ENCODE data around the gene ADI1.

Gene ADI1

DNA sequence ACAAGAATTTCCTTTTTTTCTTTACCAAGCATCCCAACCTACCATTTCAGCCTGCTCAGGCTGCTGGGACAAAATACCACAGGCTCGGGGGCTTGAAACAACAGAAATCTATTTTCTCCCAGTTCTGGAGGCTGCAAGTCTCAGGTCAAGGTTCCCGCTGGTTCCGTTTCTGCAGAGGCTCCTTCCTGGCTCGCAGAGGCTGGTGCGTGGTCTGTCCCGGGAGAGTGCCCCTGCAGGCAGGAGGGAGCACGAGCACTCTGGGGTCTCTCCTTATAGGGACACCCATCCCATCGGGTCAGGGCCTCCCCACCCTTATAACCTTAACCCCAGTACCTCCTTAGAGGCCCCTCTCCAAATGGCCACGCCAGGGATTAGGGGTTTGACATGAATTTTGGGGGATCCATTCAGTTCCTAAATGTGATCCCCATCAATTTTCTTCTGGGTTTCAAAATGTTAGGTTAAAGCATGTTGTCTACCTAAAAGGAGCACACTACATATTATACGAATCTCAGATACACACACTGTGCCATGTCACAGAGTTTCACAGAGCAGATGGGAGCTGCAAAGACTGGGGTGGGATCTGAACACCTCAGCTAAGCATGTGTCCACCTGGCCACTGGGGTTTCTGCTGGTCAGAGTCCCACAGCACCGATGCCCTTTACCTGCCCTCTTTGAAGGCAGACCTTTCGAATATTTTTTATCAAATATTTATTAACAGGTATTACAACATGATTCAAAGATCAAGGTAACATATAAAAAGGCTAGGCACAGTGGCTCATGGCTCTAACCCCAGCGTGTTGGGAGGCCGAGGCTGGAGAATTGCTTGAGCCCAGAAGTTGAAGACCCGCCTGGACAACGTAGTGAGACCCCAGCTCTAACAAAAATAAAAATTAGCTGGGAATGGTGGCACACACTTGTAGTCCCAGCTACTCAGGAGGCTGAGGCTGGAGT is 17.6 kb upstream of the ADI1 start:
- no peaks in the 10 kb centered on the region for H4K20me1 ChIP-seq (ENCODE audit: insufficient read depth, low read length)
- no peak overlapping the region for H2AFZ ChIP-seq (ENCODE audit: low read depth, low read length)
- H3K9me3 ChIP-seq (ENCODE audit: insufficient read depth, low read length), result no peaks in the 10 kb centered on the region
- peaks cover 1% of the 10 kb centered on the region; the same call in 1 of the 2 replicates for H3K79me2 ChIP-seq (ENCODE audit: low read length)
- H3K36me3 ChIP-seq (replicated peaks; ENCODE audit: low read depth, low read length), result peaks cover 29% of the 10 kb centered on the region
- H3K4me3 ChIP-seq (ENCODE audit: low read length), result no peak overlapping the region
- H3K27me3 ChIP-seq (ENCODE audit: low read depth, low read length), result no peaks in the 10 kb centered on the region
- H3K4me2 ChIP-seq (ENCODE audit: low read length), result no peak overlapping the region
- H3K9ac ChIP-seq (ENCODE audit: low read length), result no peak overlapping the region
- H3K4me1 ChIP-seq (ENCODE audit: low read length), result no peaks in the 10 kb centered on the region
- no peak overlapping the region for H3K27ac ChIP-seq (ENCODE audit: low read length)
- TF ChIP-seq EZH2phosphoT487 (IDR thresholded peaks at IDR 0.05; ENCODE audit: low read depth) (no peak), CTCF (IDR thresholded peaks at IDR 0.05; ENCODE audit: low read depth, low read length) (no peak)

DNA sequence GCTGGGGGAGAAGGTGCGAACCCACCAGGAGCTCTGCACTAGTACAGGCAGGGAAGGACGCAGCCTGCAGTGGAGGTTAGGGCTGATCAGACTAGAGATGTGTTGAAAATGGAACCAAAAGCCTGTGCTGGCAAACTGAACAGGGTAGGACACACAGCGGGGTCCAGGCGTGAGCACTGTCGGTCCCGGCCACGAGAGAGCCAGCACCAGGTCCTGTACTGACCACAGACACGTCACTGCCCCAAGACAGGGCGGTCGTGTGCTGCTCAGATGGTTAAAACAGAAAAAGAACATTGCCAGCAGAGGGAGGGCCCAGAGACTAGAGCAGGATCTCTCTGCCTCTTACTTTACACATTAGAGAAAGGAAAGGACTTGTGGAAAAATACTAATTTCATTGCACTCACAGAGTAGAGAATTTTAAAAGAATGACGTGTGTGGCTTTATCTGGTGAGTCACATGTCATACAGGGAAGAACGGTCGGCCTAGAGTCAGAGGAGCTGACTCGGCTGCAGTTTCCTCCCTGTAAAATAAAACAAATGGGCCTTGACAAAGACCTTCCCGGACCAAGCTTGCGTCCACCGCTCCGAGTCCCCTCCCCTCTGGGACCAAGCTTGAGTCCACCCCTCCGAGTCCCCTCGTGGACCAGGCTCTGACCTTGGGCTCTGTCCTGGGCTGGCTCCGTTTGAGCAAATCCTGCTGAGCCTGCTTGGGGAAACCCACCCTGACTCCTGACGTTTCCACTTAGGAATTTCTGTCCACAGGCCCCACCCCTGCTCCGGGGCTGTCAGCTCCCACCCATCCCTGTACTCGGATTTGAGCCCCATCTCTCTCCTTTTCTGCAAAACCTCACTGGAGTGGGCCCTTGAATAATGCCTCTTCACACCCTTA is 16.7 kb upstream of the ADI1 start:
- H3K9ac ChIP-seq (ENCODE audit: low read length), result no peak overlapping the region
- no peak overlapping the region for H3K4me3 ChIP-seq (ENCODE audit: low read length)
- H2AFZ ChIP-seq (ENCODE audit: low read depth, low read length), result no peak overlapping the region
- no peaks in the 10 kb centered on the region for H4K20me1 ChIP-seq (ENCODE audit: insufficient read depth, low read length)
- H3K9me3 ChIP-seq (ENCODE audit: insufficient read depth, low read length), result no peaks in the 10 kb centered on the region
- no peaks in the 10 kb centered on the region for H3K4me1 ChIP-seq (ENCODE audit: low read length)
- no peaks in the 10 kb centered on the region for H3K27me3 ChIP-seq (ENCODE audit: low read depth, low read length)
- TF ChIP-seq EZH2phosphoT487 (IDR thresholded peaks at IDR 0.05; ENCODE audit: low read depth), result no peak
- no peak overlapping the region for H3K4me2 ChIP-seq (ENCODE audit: low read length)
- no peaks in the 10 kb centered on the region for H3K79me2 ChIP-seq (ENCODE audit: low read length)
- no peak overlapping the region for H3K27ac ChIP-seq (ENCODE audit: low read length)
- peaks cover 28% of the 10 kb centered on the region for H3K36me3 ChIP-seq (replicated peaks; ENCODE audit: low read depth, low read length)

DNA sequence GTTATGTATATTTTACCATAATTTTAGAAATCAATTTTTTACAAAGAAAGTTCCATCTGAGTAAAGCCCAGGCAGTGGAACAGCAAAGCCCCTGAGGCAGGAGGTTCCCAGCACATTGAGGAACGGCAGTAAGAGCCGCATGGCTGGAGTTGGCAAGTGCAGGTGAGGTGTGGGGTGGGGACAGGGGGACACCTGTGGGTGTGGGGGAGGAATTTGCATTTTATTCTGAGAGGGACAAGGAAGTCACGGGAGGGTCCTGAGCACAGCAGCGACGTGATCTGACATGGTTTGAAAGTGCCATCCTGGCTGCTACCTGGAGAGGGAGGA is 16.1 kb upstream of the ADI1 start:
- Histone ChIP-seq H3K9me3 (ENCODE audit: insufficient read depth, low read length) (no peaks in the 10 kb centered on the region), H4K20me1 (ENCODE audit: insufficient read depth, low read length) (no peaks in the 10 kb centered on the region), H3K27me3 (ENCODE audit: low read depth, low read length) (no peaks in the 10 kb centered on the region), H3K9ac (ENCODE audit: low read length) (no peak overlapping the region), H3K4me3 (ENCODE audit: low read length) (no peak overlapping the region), H3K4me1 (ENCODE audit: low read length) (no peaks in the 10 kb centered on the region), H2AFZ (ENCODE audit: low read depth, low read length) (no peak overlapping the region), H3K27ac (ENCODE audit: low read length) (no peak overlapping the region), H3K4me2 (ENCODE audit: low read length) (no peak overlapping the region), H3K79me2 (ENCODE audit: low read length) (no peaks in the 10 kb centered on the region), H3K36me3 (replicated peaks; ENCODE audit: low read depth, low read length) (peaks cover 24% of the 10 kb centered on the region)
- TF ChIP-seq CTCF (IDR thresholded peaks at IDR 0.05; ENCODE audit: low read depth, low read length) (no peak), EZH2phosphoT487 (IDR thresholded peaks at IDR 0.05; ENCODE audit: low read depth) (no peak)

DNA sequence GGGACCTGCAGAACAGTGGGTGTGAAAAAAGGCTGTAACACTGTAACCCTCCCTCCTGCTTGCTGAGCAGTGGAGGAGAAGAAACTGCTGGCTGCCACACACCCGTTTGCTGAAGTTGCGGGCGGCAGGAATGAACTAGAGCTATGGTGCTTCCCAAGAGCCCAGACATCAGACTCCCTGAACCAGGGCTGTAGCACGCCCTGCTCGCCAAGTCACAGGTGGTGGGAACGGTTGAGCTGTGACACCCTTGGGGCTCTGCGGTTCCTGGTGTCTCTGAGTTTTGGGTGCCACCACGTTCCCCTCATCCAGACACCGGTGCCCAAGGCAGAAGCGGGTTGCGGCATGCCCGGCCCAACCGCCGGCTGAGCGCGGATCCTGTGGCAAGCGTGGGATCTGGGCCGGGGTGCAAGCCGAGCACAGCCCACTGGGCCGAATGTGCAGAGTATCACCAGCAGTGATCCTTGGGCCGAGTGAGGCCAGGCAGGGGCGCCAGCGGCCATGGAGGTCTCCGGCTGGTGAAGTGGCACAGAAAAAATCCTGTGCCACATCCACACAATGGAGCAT is 15.0 kb upstream of the ADI1 start:
- no peaks in the 10 kb centered on the region for H3K4me1 ChIP-seq (ENCODE audit: low read length)
- H3K27ac ChIP-seq (ENCODE audit: low read length), result no peak overlapping the region
- no peak overlapping the region for H2AFZ ChIP-seq (ENCODE audit: low read depth, low read length)
- no peaks in the 10 kb centered on the region for H3K27me3 ChIP-seq (ENCODE audit: low read depth, low read length)
- H3K9ac ChIP-seq (ENCODE audit: low read length), result no peak overlapping the region
- H3K9me3 ChIP-seq (ENCODE audit: insufficient read depth, low read length), result no peaks in the 10 kb centered on the region
- peaks cover 20% of the 10 kb centered on the region for H3K36me3 ChIP-seq (replicated peaks; ENCODE audit: low read depth, low read length)
- H4K20me1 ChIP-seq (ENCODE audit: insufficient read depth, low read length), result no peaks in the 10 kb centered on the region
- no peaks in the 10 kb centered on the region for H3K79me2 ChIP-seq (ENCODE audit: low read length)
- TF ChIP-seq EZH2phosphoT487 (IDR thresholded peaks at IDR 0.05; ENCODE audit: low read depth), result no peak
- no peak for TF ChIP-seq CTCF (IDR thresholded peaks at IDR 0.05; ENCODE audit: low read depth, low read length)
- no peak overlapping the region for H3K4me2 ChIP-seq (ENCODE audit: low read length)
- no peak overlapping the region for H3K4me3 ChIP-seq (ENCODE audit: low read length)
